Body of pancreas (tissue), 4 donors: ENCODE data around the gene PNKP. TPM values are rescaled to one million over a fixed set of nuclear protein-coding genes. Genes with fewer than 3 reads are reported as not detected.

Source experiments
- ATAC-seq: fragments of 150-250 bp; one replicate; pipeline ENCODE4 v1.9.1; 2016
- DNase-seq, 4 donors: peaks; one replicate each; pipeline ENCODE4 v3.0.0-alpha.2; 2019
- H3K27ac ChIP-seq, 4 donors: fragments of 200-600 bp; sonication (generic); 1 replicate in 3 of 4; 2 replicates in 1 of 4; pipeline versions ENCODE4 v1.5.1 to v1.6.1; 2016 to 2019; ENCODE audit warnings: mild to moderate bottlenecking in 1 of 4, mixed read lengths in 1 of 4, moderate library complexity in 1 of 4
- H3K27me3 ChIP-seq, 2 donors: fragments of 200-600 bp; sonication (generic); one replicate each; pipeline ENCODE4 v1.6.0; 2016; ENCODE audit warnings: mild to moderate bottlenecking in 1 of 2
- H3K36me3 ChIP-seq, 2 donors: fragments of 200-600 bp; sonication (generic); replicated peaks in 1 of 2; 2 replicates each; pipeline ENCODE4 v1.5.1; 2016; ENCODE audit warnings: low read depth in 2 of 2; ENCODE audit not compliant: insufficient read depth in 1 of 2
- H3K4me1 ChIP-seq: fragments of 200-600 bp; sonication (generic); one replicate; pipeline ENCODE4 v1.6.0; 2016
- H3K4me3 ChIP-seq, 2 donors: fragments of 200-600 bp; sonication (generic); 1 replicate in 1 of 2; 2 replicates in 1 of 2; pipeline ENCODE4 v1.5.1; 2016 to 2019
- H3K9me3 ChIP-seq, 3 donors: fragments of 200-600 bp; sonication (generic); 1 replicate in 2 of 3; 2 replicates in 1 of 3; pipeline ENCODE4 v1.5.1; 2016
- CTCF ChIP-seq, 7 experiments: fragments of 450-650 bp in 4 of 7; fragments of 200-600 bp in 3 of 7; sonication (generic) in 3 of 7; IDR thresholded peaks; one replicate each; pipeline ENCODE4 v1.5.1; 2016 to 2019; ENCODE audit warnings: antibody characterized with exemption in 7 of 7
- POLR2A ChIP-seq, 3 donors: fragments of 450-650 bp; IDR thresholded peaks; one replicate each; pipeline ENCODE4 v1.6.1; 2016; ENCODE audit warnings: antibody characterized with exemption in 3 of 3, mild to moderate bottlenecking in 2 of 3
- WGBS, 2 donors: methylation state at CpG; one replicate each; pipeline ENCODE4 v1.1.5; 2017; 5-methylcytosine and 5-hydroxymethylcytosine counted together
- intact Hi-C: fragments of 100-400 bp; cut with DNase I; formaldehyde crosslinking; loops from one replicate; pipeline ENCODE4 v1.15.1; 2023
- total RNA-seq, 2 donors: library from RNA; depleted of rRNA; stranded (reverse); fragments of >200 nt; gene quantifications; one replicate each; pipeline ENCODE4 v1.1.0, GENCODE V29; 2016

Gene PNKP
- total RNA-seq, 2 donors from 2014 or later: 59.7 to 122 TPM

DNA sequence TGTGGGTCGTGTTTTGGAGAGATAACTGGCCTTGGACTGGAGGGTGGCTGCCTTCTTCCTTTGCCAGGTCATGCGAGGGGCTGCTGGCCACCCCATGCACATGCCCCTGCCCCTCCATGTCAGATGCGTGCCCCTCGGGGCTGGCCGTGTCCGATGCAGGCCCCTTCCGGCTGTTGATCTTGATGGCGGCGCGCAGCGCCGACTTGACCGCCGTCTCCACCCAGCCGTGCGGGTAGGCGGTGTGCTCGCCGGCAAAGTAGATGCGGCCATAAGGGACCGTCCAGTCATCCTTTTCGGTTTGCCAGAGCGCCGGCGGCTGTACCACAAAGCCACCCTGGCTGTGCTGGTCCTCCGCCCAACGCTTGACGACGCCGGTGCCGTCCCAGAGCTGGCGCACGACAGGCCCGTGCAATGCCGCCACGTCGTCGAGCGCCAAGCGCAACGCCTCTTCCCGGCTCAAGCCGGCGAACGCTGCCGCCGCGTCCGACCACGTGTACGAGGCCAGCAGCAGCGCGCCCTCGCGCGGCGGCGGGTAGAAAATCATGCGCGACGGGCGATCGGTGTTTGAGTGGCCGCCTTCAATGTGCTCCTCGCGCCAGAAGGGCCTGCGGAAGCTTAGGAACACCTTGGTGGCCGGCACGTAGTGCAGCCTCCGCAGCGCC, 22.4 kb upstream of the PNKP start:
- H3K36me3 ChIP-seq: peaks cover 3 to 4% of the 10 kb centered on the region in 2 donors
- no peak overlapping the region for H3K4me3 ChIP-seq
- peaks cover 9% of the 10 kb centered on the region for H3K4me1 ChIP-seq
- no peaks in the 10 kb centered on the region for H3K27me3 ChIP-seq
- TF ChIP-seq CTCF (IDR thresholded peaks at IDR 0.05) (peak; percentile 40 to 75 (median 65)), POLR2A (IDR thresholded peaks at IDR 0.05) (no peak)
- no peaks in the 10 kb centered on the region for H3K9me3 ChIP-seq
- ATAC-seq (peak; percentile 68), DNase-seq (peak; percentile 63 to 76 (median 70))
- no peak overlapping the region for H3K27ac ChIP-seq
- intact Hi-C loops: no loop called here
- 23 to 84% methylated on average over 17 to 71 of the region's 71 CpGs for WGBS, 2 donors

DNA sequence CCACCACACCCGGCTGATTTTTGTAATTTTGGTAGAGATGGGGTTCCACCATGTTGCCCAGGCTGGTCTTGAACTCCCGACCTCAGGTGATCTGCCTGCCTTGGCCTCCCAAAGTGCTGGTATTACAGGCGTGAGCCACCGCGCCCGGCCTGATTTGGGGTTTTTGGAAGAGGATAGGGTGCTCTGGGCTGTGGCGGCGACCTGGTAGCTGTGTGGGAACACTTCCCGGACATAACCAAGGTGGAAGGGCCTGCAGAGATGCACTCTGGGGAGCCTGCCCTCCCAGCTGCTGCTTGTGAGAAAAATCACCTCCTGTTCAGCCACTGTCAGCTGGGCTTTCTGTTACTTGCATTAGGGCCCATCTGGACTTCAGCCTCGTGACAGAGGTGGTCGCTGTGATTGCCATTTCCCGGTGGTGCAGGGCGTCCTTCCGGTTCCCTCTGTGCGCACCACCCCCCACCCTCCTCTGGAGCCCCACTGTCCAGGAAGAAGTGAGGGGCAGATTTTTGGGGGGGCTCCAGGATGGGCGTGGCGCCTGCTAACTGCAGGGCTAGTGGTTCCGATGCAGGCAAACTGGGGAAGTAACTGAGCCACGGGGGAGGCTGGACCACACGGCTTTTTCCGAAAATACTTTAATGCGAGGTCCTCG, 21.8 kb upstream of the PNKP start:
- peaks cover 9% of the 10 kb centered on the region for H3K4me1 ChIP-seq
- no peak overlapping the region for H3K4me3 ChIP-seq
- no peaks in the 10 kb centered on the region for H3K9me3 ChIP-seq
- peak in 1 of 4 donors; percentile 10 for DNase-seq
- H3K36me3 ChIP-seq: peaks cover 7 to 8% of the 10 kb centered on the region in 2 donors
- intact Hi-C loops: no loop called here
- ATAC-seq: no peak
- no peaks in the 10 kb centered on the region for H3K27me3 ChIP-seq
- H3K27ac ChIP-seq: no peak overlapping the region
- 88 to 92% methylated on average over 7 to 23 of the region's 23 CpGs for WGBS, 2 donors
- TF ChIP-seq CTCF (IDR thresholded peaks at IDR 0.05): no peak

GRCh38 chr19:49888510-49888824, 21.1 kb upstream of the PNKP start:
- H3K27me3 ChIP-seq: no peaks in the 10 kb centered on the region
- no peak overlapping the region for H3K27ac ChIP-seq
- DNase-seq: no peak
- H3K36me3 ChIP-seq: peaks cover 11 to 15% of the 10 kb centered on the region in 2 donors
- intact Hi-C loops: no loop called here
- WGBS, 2 donors: 67 to 80% methylated on average over 13 to 16 of the region's 18 CpGs
- no peak for ATAC-seq
- H3K4me1 ChIP-seq: peaks cover 9% of the 10 kb centered on the region
- H3K4me3 ChIP-seq: no peak overlapping the region
- TF ChIP-seq CTCF (IDR thresholded peaks at IDR 0.05): no peak
- TF ChIP-seq POLR2A (IDR thresholded peaks at IDR 0.05): no peak
- H3K9me3 ChIP-seq: no peaks in the 10 kb centered on the region

DNA sequence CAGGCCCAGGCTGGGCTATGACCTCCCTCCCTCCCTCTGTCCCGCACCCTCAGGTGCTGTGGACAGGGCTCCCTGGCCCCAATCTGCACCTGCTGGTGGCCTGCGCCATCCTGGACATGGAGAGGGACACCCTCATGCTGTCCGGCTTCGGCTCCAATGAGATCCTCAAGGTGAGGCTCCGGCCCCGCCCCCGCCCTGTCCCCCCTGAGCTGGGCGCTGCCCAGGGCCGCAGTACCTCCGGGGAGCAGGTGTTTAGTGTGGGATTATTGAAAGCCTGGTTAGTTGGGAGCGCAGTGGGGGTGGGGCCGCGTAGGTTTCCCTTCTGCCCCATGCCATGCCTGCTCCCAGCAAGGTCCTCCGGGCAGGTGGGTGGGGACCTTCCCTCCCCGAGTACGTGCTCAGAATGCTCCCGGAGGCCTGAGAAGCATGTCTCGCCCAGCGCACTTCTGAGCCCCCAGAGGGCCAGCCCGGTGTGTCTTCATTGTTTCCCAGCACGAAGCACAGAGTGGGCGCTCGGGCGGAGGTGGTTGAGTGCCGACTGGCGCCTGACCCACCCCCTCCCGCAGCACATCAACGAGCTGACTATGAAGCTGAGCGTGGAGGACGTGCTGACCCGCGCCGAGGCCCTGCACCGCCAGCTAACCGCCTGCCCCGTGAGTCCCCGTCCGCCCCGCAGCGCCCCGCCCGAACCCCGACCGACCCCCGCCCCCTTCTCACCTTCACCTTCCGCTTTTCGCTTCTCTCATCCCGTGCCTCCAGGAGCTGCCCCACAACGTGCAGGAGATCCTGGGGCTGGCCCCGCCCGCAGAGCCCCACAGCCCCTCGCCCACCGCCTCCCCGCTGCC, 20.5 kb upstream of the PNKP start:
- Histone ChIP-seq H3K27ac (no peak overlapping the region), H3K4me3 (no peak overlapping the region), H3K9me3 (no peaks in the 10 kb centered on the region), H3K4me1 (peaks cover 9% of the 10 kb centered on the region), H3K36me3 (peaks cover 16 to 21% of the 10 kb centered on the region in 2 donors), H3K27me3 (no peaks in the 10 kb centered on the region)
- intact Hi-C loops: no loop called here
- 81 to 88% methylated on average over 34 to 54 of the region's 54 CpGs for WGBS, 2 donors
- TF ChIP-seq POLR2A (IDR thresholded peaks at IDR 0.05) (no peak), CTCF (IDR thresholded peaks at IDR 0.05) (no peak)
- no peak for ATAC-seq
- DNase-seq: no peak
